HG03175 (cell line): Measurements from ENCODE around the gene ACVR2B.
"Not testable (repeated sequence)": the region's sequence is repeated elsewhere in the genome, so short reads cannot be mapped to it uniquely, and the experiment has no call there.

ENCODE experiments used
- ATAC-seq: cut with Tn5 transposase; IDR thresholded peaks from one replicate; pipeline ENCODE4 v1.9.1; 2021; ENCODE audit warnings: mild to moderate bottlenecking, moderate library complexity; ENCODE audit not compliant: unreplicated experiment

The ACVR2B gene

GRCh38 chr3:38453075-38453912, at the start of gene ACVR2B:
Gene ACVR2B (plus strand): TSS chr3:38453890. CDS start chr3:38454323, 433 bp downstream.
- peak; percentile 40 for ATAC-seq

- no peak for ATAC-seq
Measured at GRCh38 chr3:38404286-38404685, 49.4 kb upstream of the ACVR2B start.

DNA sequence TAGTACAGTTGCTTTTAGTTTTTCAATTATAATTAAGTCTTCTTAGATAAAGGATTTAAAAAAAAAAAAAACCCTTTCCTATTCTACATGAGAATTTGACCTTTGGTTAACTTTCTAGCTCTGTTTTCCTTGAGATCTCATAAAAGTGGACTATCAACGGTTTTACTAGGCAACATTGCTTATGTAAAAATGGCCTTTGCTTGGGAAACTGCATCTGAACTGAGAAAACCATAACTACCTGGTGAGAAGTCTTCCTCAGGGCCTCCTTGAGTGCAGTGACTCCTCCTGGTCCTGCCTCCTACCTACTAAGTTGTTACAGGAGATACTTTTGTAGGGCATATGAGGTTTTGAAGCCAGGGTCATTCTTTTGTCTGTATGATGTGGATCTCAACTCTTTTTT, 42.1 kb upstream of the ACVR2B start:
- no peak for ATAC-seq

GRCh38 chr3:38420758-38421157, 32.9 kb upstream of the ACVR2B start:
- ATAC-seq: not testable (repeated sequence)

GRCh38 chr3:38421679-38422336, 31.9 kb upstream of the ACVR2B start:
- no peak for ATAC-seq

GRCh38 chr3:38426798-38427426, 26.8 kb upstream of the ACVR2B start:
- not testable (repeated sequence) for ATAC-seq

- not testable (repeated sequence) for ATAC-seq
Measured at GRCh38 chr3:38432871-38433658, 20.6 kb upstream of the ACVR2B start.

DNA sequence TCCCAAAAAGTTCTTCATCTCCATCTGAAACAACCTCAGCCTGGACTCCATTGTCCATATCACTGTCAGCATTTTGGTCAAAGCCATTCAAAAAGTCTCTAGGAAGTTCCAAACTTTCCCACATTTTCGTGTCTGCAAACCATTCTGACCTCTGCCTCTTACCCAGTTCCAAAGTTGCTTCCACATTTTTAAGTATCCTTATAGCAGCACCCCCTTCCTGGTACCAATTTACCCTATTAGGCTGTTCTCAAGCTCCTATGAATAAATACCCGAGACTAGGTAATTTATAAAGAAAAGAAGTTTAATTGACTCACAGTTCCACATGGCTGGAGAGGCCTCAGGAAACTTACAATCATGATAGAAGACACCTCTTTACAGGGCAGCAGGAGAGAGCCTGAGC, 20.0 kb upstream of the ACVR2B start:
- not testable (repeated sequence) for ATAC-seq

- not testable (repeated sequence) for ATAC-seq
Measured at GRCh38 chr3:38438436-38439069, 15.1 kb upstream of the ACVR2B start.

- ATAC-seq: not testable (repeated sequence)
Measured at GRCh38 chr3:38443205-38443604, 10.5 kb upstream of the ACVR2B start.

- ATAC-seq: no peak
Measured at GRCh38 chr3:38446085-38446686, 7.5 kb upstream of the ACVR2B start.

DNA sequence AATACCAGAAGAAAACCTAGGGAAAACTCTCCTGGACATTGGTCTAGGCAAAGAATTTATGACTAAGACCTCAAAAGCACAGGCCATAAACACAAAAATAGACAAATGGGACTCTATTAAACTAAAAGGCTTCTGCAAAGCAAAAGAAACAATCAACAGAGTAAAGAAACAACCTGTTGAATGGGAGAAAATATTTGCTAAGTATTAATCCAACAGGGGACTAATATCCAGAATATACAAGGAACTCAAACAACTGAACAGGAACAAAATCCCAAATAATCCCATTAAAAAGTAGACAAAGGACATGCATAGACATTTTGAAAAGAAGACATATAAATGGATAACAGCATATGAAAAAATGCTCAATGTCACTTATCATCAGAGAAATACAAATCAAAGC, 6.9 kb upstream of the ACVR2B start:
- no peak for ATAC-seq

- no peak for ATAC-seq
Measured at GRCh38 chr3:38450853-38451252, 2.8 kb upstream of the ACVR2B start.

DNA sequence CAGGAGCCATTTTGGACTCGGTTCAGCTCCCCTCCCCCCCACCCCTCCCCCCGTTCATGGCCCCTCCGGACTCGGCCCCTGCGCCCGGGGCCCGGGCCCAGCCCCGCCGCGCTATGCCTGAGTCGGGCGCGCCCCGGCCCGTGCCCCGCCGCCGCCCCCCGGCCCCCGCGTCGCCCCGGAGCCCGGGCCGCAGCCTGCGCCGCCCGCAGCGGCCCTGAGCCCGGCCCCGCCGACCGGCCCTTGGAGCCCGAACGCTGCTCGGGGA, 155 bp downstream of the ACVR2B start:
- peak; percentile 18 for ATAC-seq

GRCh38 chr3:38454178-38454883, 641 bp downstream of the ACVR2B start:
- ATAC-seq: peak; percentile 43

DNA sequence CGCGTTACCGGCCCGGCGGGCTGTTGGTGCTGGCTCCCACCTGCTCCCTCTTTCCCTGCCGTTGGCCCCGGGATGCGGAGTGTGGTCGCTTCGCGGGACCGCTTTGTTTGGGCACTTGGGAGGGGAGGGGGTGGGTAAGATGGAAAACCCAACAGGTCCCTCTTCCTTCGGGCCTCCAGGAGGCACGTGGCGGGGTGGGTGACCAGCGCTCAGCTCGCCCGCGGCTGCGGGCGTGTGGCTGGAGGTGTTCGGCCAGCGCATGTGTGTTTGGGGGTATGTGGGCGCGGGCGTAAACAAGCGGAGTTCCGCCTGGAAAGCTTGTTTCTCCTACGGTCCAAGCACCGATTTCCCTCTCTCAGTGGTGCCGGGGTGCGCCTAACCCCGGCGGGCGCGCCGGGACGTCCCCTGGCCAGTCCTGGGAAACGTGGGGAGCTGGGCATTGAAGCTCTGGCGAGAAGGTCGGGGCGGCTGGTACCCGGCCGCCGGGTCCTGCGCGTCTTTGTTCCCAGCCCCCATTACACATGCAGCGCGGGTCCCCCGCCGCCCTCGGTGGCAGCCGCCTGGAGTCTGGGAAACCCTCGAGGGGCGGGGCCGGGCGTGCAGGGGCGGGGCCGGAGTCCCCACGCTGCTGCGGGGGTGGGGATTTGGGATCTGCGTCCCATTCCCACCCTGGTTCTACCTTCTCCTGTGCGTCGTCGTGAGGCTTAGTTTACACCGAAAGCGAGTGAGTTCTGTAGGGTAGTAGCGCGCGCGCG, 1.4 kb downstream of the ACVR2B start:
- peak; percentile 45 for ATAC-seq

DNA sequence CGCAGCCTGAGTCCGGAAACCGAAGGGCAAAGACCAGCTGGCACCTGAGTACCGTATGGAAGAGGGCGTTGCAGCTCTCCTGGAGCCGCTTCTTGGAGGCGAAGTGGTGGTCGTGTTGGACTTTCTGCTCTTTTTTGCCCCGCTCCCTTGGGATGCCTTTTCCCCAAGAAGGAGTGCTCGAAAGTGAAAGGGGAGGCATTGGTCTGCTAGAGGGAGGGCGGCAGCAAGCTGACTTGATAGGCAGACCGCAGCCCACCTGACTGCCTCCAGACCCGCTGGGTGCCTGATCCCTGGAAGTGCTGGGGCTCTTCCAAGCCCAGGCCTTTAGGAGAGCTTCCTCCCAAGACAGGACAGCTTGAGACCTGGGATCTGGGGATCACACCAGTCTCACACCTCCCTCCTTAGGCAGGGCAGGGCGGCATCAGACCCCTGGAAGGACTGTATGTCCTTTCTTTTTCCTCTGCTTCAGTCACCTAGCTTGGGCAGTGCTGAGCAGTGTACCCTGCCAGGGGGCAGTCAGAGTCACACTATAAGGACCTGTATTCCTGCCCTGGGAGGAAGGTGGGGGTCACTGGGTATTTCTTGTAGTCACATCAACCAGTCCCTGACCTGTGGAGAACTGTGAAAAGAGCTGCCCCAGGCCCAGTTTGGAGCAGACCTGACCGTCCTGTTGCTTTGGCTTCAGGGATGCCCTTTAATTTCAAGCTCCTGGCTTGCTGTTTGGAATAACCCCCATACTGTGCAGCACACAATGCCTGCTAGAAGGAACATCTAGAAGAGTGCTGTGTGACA, 2.1 kb downstream of the ACVR2B start:
- ATAC-seq: peak; percentile 23
